22Rv1 (cell line): ENCODE measurements around the gene ITPKC.

ENCODE experiments used
- ZFX ChIP-seq: fragments of 450-650 bp; IDR thresholded peaks from 2 replicates; pipeline ENCODE4 v1.6.1; 2017; ENCODE audit warnings: antibody characterized with exemption, borderline replicate concordance
- TF ChIP-seq, protein P1 (sequence below): fragments of 450-650 bp; IDR thresholded peaks from 2 replicates; pipeline ENCODE4 v1.5.1; 2017; ENCODE audit warnings: mild to moderate bottlenecking

DNA sequence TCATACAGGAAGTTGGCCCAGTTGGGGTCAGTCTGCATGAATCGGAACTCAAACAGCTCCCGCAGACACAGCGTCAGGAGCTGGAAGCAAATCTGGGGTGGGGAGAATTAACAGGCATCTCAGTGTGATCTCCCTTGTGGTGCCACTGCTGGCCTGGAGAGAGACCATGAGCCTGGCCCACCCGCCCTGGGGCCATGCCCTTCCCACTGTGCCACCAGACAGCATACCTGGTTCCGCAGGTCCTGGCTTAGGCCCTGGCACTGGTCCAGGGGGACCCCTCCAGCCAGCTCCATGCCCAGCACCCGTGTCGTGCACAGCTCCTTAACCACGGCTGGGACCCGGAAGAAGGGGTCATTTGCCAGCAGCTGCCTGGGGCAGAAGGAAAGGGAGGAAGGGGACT, 16.8 kb upstream of the ITPKC start:
- TF ChIP-seq, protein P1, sequence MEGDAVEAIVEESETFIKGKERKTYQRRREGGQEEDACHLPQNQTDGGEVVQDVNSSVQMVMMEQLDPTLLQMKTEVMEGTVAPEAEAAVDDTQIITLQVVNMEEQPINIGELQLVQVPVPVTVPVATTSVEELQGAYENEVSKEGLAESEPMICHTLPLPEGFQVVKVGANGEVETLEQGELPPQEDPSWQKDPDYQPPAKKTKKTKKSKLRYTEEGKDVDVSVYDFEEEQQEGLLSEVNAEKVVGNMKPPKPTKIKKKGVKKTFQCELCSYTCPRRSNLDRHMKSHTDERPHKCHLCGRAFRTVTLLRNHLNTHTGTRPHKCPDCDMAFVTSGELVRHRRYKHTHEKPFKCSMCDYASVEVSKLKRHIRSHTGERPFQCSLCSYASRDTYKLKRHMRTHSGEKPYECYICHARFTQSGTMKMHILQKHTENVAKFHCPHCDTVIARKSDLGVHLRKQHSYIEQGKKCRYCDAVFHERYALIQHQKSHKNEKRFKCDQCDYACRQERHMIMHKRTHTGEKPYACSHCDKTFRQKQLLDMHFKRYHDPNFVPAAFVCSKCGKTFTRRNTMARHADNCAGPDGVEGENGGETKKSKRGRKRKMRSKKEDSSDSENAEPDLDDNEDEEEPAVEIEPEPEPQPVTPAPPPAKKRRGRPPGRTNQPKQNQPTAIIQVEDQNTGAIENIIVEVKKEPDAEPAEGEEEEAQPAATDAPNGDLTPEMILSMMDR: no peak
- TF ChIP-seq ZFX: no peak
